Upper lobe of left lung (tissue), 4 donors: ENCODE data around the gene PAGE4.

ENCODE experiments used
- POLR2A ChIP-seq, 4 donors: fragments of 450-650 bp; IDR thresholded peaks; one replicate each; pipeline ENCODE4 v1.5.1; 2016 to 2017; ENCODE audit warnings: antibody characterized with exemption in 4 of 4, mild to moderate bottlenecking in 2 of 4
- TF ChIP-seq, protein P1 (sequence below), 6 experiments: fragments of 450-650 bp in 4 of 6; fragments of 200-600 bp in 2 of 6; sonication (generic) in 2 of 6; IDR thresholded peaks; one replicate each; pipeline ENCODE4 v1.5.1; 2016 to 2019; ENCODE audit warnings: antibody characterized with exemption in 6 of 6

GRCh38 chrX:49856819-49857218, 27.7 kb downstream of the PAGE4 start:
- TF ChIP-seq, protein P1, sequence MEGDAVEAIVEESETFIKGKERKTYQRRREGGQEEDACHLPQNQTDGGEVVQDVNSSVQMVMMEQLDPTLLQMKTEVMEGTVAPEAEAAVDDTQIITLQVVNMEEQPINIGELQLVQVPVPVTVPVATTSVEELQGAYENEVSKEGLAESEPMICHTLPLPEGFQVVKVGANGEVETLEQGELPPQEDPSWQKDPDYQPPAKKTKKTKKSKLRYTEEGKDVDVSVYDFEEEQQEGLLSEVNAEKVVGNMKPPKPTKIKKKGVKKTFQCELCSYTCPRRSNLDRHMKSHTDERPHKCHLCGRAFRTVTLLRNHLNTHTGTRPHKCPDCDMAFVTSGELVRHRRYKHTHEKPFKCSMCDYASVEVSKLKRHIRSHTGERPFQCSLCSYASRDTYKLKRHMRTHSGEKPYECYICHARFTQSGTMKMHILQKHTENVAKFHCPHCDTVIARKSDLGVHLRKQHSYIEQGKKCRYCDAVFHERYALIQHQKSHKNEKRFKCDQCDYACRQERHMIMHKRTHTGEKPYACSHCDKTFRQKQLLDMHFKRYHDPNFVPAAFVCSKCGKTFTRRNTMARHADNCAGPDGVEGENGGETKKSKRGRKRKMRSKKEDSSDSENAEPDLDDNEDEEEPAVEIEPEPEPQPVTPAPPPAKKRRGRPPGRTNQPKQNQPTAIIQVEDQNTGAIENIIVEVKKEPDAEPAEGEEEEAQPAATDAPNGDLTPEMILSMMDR (IDR thresholded peaks at IDR 0.05): no peak
- no peak for TF ChIP-seq POLR2A (IDR thresholded peaks at IDR 0.05)
